Limb (tissue), 2 donors: Measurements from ENCODE around the gene PDF.

Experiments
- DNase-seq, 2 donors: peaks; one replicate each; pipeline ENCODE4 v3.0.0-alpha.2; 2016; ENCODE audit errors: extremely low spot score in 2 of 2

PDF gene

GRCh38 chr16:69277413-69277812, 53.0 kb downstream of the PDF start:
- DNase-seq: no peak
